SK-N-SH (cell line): ENCODE data around the gene ACCS. TPM values are rescaled to one million over a fixed set of nuclear protein-coding genes. Genes with fewer than 3 reads are reported as not detected.

ENCODE experiments used
- CTCF ChIA-PET: fragments of 300-600, 350-600 bp; formaldehyde crosslinking; extraction: SDS; loops from one replicate; lab custom pipeline; 2021; lab: Yijun Ruan, JAX
- POLR2A ChIA-PET: fragments of 350-600 bp; sonication (Branson Sonifier 250); formaldehyde crosslinking; extraction: SDS; loops from one replicate; lab custom pipeline; 2020; ENCODE audit warnings: antibody characterized with exemption, inconsistent platforms; lab: Yijun Ruan, JAX
- DNase-seq: peaks from one replicate; pipeline ENCODE4 v3.0.0; 2012
- H2AFZ ChIP-seq: fragments of 200-600 bp; sonication (generic); 2 replicates; pipeline ENCODE4 v1.8.1; 2016; ENCODE audit warnings: antibody characterized with exemption, mild to moderate bottlenecking, low read depth
- H3F3A ChIP-seq: fragments of 200-600 bp; sonication (generic); replicated peaks from 2 replicates; pipeline ENCODE3; 2016; ENCODE audit warnings: antibody characterized with exemption, mild to moderate bottlenecking; ENCODE audit not compliant: insufficient read depth
- H3K27ac ChIP-seq, 2 experiments: fragments of 200-500 bp in 1 of 2; fragments of 200-600 bp in 1 of 2; sonication (Bioruptor generic) in 1 of 2; sonication (generic), shearing (Covaris generic) in 1 of 2; 2 replicates each; pipeline versions ENCODE4 v1.5.1 to v1.6.1; 2014 to 2016; ENCODE audit warnings: low read depth in 2 of 2, inconsistent platforms in 1 of 2, low read length in 1 of 2, mild to moderate bottlenecking in 1 of 2, mixed read lengths in 1 of 2
- H3K27me3 ChIP-seq: fragments of 200-600 bp; sonication (generic), shearing (Covaris generic); 2 replicates; pipeline ENCODE4 v1.6.1; 2016; ENCODE audit warnings: mixed run types; ENCODE audit not compliant: insufficient read depth
- H3K36me3 ChIP-seq, 2 experiments: fragments of 200-500 bp in 1 of 2; fragments of 200-600 bp in 1 of 2; sonication (Bioruptor generic) in 1 of 2; sonication (generic) in 1 of 2; replicated peaks in 1 of 2; 2 replicates each; pipeline versions ENCODE3 to v1.5.1; 2014 to 2016; ENCODE audit warnings: low read length in 1 of 2, mild to moderate bottlenecking in 1 of 2; ENCODE audit not compliant: insufficient read depth in 2 of 2, control insufficient read depth in 1 of 2
- H3K4me1 ChIP-seq, 2 experiments: fragments of 200-500 bp in 1 of 2; fragments of 200-600 bp in 1 of 2; sonication (Bioruptor generic) in 1 of 2; sonication (generic), shearing (Covaris generic) in 1 of 2; 2 replicates each; pipeline versions ENCODE4 v1.5.1 to v1.6.1; 2014 to 2016; ENCODE audit warnings: low read depth in 1 of 2, low read length in 1 of 2, mixed run types in 1 of 2; ENCODE audit not compliant: insufficient read depth in 2 of 2, control insufficient read depth in 1 of 2
- H3K4me2 ChIP-seq: fragments of 200-600 bp; sonication (generic), shearing (Covaris generic); 2 replicates; pipeline ENCODE4 v1.6.1; 2017; ENCODE audit warnings: mixed run types
- H3K4me3 ChIP-seq, 2 experiments: fragments of 200-500 bp in 1 of 2; fragments of 200-600 bp in 1 of 2; sonication (Bioruptor generic) in 1 of 2; sonication (generic), shearing (Covaris generic) in 1 of 2; 2 replicates each; pipeline versions ENCODE4 v1.5.1 to v1.8.1; 2014 to 2016; ENCODE audit warnings: low read depth in 2 of 2, inconsistent platforms in 1 of 2, low read length in 1 of 2, mild to moderate bottlenecking in 1 of 2, mixed read lengths in 1 of 2, moderate library complexity in 1 of 2
- H3K79me2 ChIP-seq: fragments of 200-600 bp; sonication (generic); 2 replicates; pipeline ENCODE4 v1.8.1; 2017; ENCODE audit warnings: mild to moderate bottlenecking; ENCODE audit not compliant: insufficient read depth
- H3K9ac ChIP-seq: fragments of 200-600 bp; sonication (generic); 2 replicates; pipeline ENCODE4 v1.6.1; 2017; ENCODE audit warnings: mixed run types
- H3K9me2 ChIP-seq: fragments of 200-600 bp; sonication (generic); 2 replicates; pipeline ENCODE4 v1.6.1; 2017; ENCODE audit warnings: mixed run types
- H3K9me3 ChIP-seq: fragments of 200-600 bp; sonication (generic); 2 replicates; pipeline ENCODE4 v1.6.1; 2017; ENCODE audit warnings: mixed run types, mild to moderate bottlenecking, moderate library complexity
- H4K20me1 ChIP-seq: fragments of 200-600 bp; sonication (generic); 2 replicates; pipeline ENCODE4 v1.6.1; 2017; ENCODE audit warnings: mild to moderate bottlenecking, mixed run types; ENCODE audit not compliant: insufficient read depth
- EZH2phosphoT487 ChIP-seq: fragments of 200-600 bp; sonication (generic); IDR thresholded peaks from 2 replicates; pipeline ENCODE4 v1.6.1; 2017; ENCODE audit warnings: low read depth, mixed run types, mild to moderate bottlenecking, antibody characterized with exemption, moderate library complexity, borderline replicate concordance
- FOXJ3 ChIP-seq: sonication (generic); formaldehyde crosslinking; IDR thresholded peaks from 2 replicates; pipeline ENCODE4 v1.5.1; 2020; ENCODE audit warnings: mild to moderate bottlenecking, missing genetic modification reagents
- GATA2 ChIP-seq: sonication (generic); formaldehyde crosslinking; IDR thresholded peaks from 2 replicates; pipeline ENCODE4 v1.5.0; 2020; ENCODE audit warnings: mild to moderate bottlenecking, missing genetic modification reagents
- JUND ChIP-seq: IDR thresholded peaks from 2 replicates; pipeline ENCODE4 v1.4.0; 2012
- RCOR1 ChIP-seq: fragments of 150-350 bp; IDR thresholded peaks from 2 replicates; pipeline ENCODE4 v1.6.1; 2017; ENCODE audit warnings: antibody characterized with exemption, low read length
- TEAD4 ChIP-seq: IDR thresholded peaks from 2 replicates; pipeline ENCODE4 v1.4.0; 2012; ENCODE audit warnings: mild to moderate bottlenecking, borderline replicate concordance; ENCODE audit not compliant: insufficient read depth
- WGBS: methylation state at CpG from one replicate; pipeline ENCODE4 v1.1.6; 2017; ENCODE audit warnings: low lambda C conversion rate; 5-methylcytosine and 5-hydroxymethylcytosine counted together
- polyA plus RNA-seq, 3 experiments: library from polyadenylated mRNA; depleted of rRNA; stranded (reverse); fragments of >200 nt; gene quantifications; 2 replicates each; pipeline ENCODE4 v1.2.3, GENCODE V29; 2012
- TF ChIP-seq, protein P1 (sequence below): fragments of 150-350 bp; IDR thresholded peaks from 2 replicates; pipeline ENCODE4 v1.6.1; 2017; ENCODE audit warnings: antibody characterized with exemption, low read length, low read depth, borderline replicate concordance
- TF ChIP-seq, protein P2 (sequence below): IDR thresholded peaks from 2 replicates; pipeline ENCODE4 v1.6.1; 2012; ENCODE audit warnings: mild to moderate bottlenecking, low read depth, low read length, moderate library complexity
- TF ChIP-seq, protein P3 (sequence below): IDR thresholded peaks from 2 replicates; pipeline ENCODE4 v1.4.0; 2012; ENCODE audit warnings: low read depth, borderline replicate concordance
- TF ChIP-seq, protein P4 (sequence below): fragments of 200-600 bp; sonication (generic); IDR thresholded peaks from 2 replicates; pipeline ENCODE4 v1.6.1; 2017; ENCODE audit warnings: antibody characterized with exemption, mild to moderate bottlenecking, moderate library complexity
- TF ChIP-seq, protein P5 (sequence below): IDR thresholded peaks from 2 replicates; pipeline ENCODE4 v1.4.0; 2012; ENCODE audit warnings: low read depth

Gene ACCS
- polyA plus RNA-seq, 1 of the 3 experiments (the other 2 are of a cell fraction): 28.5 TPM

DNA sequence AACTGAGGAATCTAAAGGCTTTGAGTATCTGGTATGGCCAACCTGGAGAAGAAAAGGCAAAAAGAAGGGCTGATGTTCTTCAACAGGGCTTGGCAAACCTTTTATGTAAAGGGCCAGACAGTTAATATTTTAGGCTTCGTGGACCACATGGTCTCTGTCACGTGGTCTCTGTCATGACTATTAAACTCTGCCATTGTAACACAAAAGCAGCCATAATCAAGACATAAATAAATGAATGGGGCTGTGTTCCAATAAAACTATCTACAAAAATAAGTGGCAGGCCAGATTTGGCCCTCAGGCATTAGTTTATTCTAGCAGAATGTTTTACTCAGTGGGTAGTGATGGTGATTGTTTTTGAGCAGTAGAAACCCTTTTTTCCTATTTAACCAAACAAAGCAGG, 18.8 kb upstream of the ACCS start (continued):
- TF ChIP-seq EZH2phosphoT487: no peak

DNA sequence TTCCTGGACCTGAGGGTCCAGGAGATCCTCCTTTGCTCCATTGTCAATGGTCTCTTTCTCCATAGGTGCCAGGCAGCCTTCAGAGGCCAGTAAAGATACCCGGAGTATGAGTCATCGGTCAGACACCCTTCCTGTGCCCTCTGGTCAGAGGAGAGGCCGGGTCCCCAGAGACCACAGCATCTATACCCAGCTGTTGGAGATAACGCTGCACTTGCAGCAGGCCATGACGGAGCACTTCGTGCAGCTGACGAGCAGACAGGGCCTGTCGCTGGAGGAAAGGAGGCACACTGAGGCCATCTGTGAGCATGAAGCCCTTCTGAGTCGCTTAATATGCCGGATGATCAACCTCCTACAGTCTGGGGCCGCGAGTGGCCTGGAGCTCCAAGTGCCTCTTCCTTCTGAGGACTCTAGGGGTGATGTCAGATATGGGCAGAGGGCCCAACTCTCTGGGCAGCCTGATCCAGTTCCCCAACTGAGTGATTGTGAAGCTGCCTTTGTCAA, 18.1 kb upstream of the ACCS start, which contains the start of gene ACCSL:
Gene ACCSL (plus strand): TSS at position 51 of the 501 bp plus-strand sequence. CDS start 56 bp downstream, at position 107.
- H3K36me3 ChIP-seq: no peaks in the 10 kb centered on the region
- H3K9me3 ChIP-seq: no peaks in the 10 kb centered on the region
- H3F3A ChIP-seq: no peaks in the 10 kb centered on the region
- no peaks in the 10 kb centered on the region; the same call in 1 of the 2 replicates for H3K27me3 ChIP-seq
- TF ChIP-seq, protein P1, sequence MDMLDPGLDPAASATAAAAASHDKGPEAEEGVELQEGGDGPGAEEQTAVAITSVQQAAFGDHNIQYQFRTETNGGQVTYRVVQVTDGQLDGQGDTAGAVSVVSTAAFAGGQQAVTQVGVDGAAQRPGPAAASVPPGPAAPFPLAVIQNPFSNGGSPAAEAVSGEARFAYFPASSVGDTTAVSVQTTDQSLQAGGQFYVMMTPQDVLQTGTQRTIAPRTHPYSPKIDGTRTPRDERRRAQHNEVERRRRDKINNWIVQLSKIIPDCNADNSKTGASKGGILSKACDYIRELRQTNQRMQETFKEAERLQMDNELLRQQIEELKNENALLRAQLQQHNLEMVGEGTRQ: no peak
- no peak for TF ChIP-seq RCOR1
- TF ChIP-seq, protein P2, sequence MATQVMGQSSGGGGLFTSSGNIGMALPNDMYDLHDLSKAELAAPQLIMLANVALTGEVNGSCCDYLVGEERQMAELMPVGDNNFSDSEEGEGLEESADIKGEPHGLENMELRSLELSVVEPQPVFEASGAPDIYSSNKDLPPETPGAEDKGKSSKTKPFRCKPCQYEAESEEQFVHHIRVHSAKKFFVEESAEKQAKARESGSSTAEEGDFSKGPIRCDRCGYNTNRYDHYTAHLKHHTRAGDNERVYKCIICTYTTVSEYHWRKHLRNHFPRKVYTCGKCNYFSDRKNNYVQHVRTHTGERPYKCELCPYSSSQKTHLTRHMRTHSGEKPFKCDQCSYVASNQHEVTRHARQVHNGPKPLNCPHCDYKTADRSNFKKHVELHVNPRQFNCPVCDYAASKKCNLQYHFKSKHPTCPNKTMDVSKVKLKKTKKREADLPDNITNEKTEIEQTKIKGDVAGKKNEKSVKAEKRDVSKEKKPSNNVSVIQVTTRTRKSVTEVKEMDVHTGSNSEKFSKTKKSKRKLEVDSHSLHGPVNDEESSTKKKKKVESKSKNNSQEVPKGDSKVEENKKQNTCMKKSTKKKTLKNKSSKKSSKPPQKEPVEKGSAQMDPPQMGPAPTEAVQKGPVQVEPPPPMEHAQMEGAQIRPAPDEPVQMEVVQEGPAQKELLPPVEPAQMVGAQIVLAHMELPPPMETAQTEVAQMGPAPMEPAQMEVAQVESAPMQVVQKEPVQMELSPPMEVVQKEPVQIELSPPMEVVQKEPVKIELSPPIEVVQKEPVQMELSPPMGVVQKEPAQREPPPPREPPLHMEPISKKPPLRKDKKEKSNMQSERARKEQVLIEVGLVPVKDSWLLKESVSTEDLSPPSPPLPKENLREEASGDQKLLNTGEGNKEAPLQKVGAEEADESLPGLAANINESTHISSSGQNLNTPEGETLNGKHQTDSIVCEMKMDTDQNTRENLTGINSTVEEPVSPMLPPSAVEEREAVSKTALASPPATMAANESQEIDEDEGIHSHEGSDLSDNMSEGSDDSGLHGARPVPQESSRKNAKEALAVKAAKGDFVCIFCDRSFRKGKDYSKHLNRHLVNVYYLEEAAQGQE: no peak
- TF ChIP-seq, protein P3, sequence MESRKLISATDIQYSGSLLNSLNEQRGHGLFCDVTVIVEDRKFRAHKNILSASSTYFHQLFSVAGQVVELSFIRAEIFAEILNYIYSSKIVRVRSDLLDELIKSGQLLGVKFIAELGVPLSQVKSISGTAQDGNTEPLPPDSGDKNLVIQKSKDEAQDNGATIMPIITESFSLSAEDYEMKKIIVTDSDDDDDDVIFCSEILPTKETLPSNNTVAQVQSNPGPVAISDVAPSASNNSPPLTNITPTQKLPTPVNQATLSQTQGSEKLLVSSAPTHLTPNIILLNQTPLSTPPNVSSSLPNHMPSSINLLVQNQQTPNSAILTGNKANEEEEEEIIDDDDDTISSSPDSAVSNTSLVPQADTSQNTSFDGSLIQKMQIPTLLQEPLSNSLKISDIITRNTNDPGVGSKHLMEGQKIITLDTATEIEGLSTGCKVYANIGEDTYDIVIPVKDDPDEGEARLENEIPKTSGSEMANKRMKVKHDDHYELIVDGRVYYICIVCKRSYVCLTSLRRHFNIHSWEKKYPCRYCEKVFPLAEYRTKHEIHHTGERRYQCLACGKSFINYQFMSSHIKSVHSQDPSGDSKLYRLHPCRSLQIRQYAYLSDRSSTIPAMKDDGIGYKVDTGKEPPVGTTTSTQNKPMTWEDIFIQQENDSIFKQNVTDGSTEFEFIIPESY: no peak
- no peak for TF ChIP-seq FOXJ3 (CRISPR knock-in tag)
- TF ChIP-seq TEAD4: no peak
- TF ChIP-seq, protein P4, sequence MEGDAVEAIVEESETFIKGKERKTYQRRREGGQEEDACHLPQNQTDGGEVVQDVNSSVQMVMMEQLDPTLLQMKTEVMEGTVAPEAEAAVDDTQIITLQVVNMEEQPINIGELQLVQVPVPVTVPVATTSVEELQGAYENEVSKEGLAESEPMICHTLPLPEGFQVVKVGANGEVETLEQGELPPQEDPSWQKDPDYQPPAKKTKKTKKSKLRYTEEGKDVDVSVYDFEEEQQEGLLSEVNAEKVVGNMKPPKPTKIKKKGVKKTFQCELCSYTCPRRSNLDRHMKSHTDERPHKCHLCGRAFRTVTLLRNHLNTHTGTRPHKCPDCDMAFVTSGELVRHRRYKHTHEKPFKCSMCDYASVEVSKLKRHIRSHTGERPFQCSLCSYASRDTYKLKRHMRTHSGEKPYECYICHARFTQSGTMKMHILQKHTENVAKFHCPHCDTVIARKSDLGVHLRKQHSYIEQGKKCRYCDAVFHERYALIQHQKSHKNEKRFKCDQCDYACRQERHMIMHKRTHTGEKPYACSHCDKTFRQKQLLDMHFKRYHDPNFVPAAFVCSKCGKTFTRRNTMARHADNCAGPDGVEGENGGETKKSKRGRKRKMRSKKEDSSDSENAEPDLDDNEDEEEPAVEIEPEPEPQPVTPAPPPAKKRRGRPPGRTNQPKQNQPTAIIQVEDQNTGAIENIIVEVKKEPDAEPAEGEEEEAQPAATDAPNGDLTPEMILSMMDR: no peak
- TF ChIP-seq, protein P5, sequence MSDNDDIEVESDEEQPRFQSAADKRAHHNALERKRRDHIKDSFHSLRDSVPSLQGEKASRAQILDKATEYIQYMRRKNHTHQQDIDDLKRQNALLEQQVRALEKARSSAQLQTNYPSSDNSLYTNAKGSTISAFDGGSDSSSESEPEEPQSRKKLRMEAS: no peak
- TF ChIP-seq GATA2 (CRISPR knock-in tag): no peak
- TF ChIP-seq JUND: no peak
- no peak within 1 kb of the TSS for H3K27ac ChIP-seq
- DNase-seq: no peak
- ChIA-PET CTCF (interaction anchor here (0.7 to 1.7 kb wide), 3 partner anchors 11 to 158 kb away, joined by 3 to 6 read pairs (median 5); partner anchors contain the start of gene EXT2), POLR2A (no interaction called here)
- no peak within 1 kb of the TSS for H2AFZ ChIP-seq
- no peaks in the 10 kb centered on the region for H3K4me1 ChIP-seq
- no peak within 1 kb of the TSS for H3K4me3 ChIP-seq
- no peak within 1 kb of the TSS for H3K9ac ChIP-seq
- 70% methylated on average over 12 of the region's 12 CpGs for WGBS
- H3K9me2 ChIP-seq: no peaks in the 10 kb centered on the region
- H3K4me2 ChIP-seq: no peak within 1 kb of the TSS
- no peaks in the 10 kb centered on the region for H4K20me1 ChIP-seq
- no peaks in the 10 kb centered on the region for H3K79me2 ChIP-seq
